Measurements from ENCODE around the gene RYK. TPM values are rescaled to one million over a fixed set of nuclear protein-coding genes. Genes with fewer than 3 reads are reported as not detected.

RYK gene
- polyA plus RNA-seq, 1 of the 3 experiments (the other 2 are of a cell fraction): 25.9 TPM

GRCh38 chr3:134150476-134150875, 100.2 kb downstream of the RYK start:
- no peak overlapping the region for H3K9ac ChIP-seq
- no peak overlapping the region for H3K27ac ChIP-seq (ENCODE audit: low read depth in 2 of 2, low read length in 1 of 2)
- H3K27me3 ChIP-seq (ENCODE audit: insufficient read depth): no peaks in the 10 kb centered on the region
- no peak for DNase-seq
- no peaks in the 10 kb centered on the region for H3K9me2 ChIP-seq
- no peak overlapping the region for H3K4me3 ChIP-seq (ENCODE audit: low read depth in 2 of 2, low read length in 1 of 2)
- no peaks in the 10 kb centered on the region for H3K9me3 ChIP-seq
- ChIA-PET CTCF (no interaction called here), POLR2A (no interaction called here)
- WGBS (ENCODE audit: low lambda C conversion rate): 100% methylated on average over 2 of the region's 2 CpGs
- no peak overlapping the region for H3K4me2 ChIP-seq
- no peaks in the 10 kb centered on the region for H4K20me1 ChIP-seq (ENCODE audit: insufficient read depth)
- H3K79me2 ChIP-seq (ENCODE audit: insufficient read depth): no peaks in the 10 kb centered on the region
- H2AFZ ChIP-seq (ENCODE audit: low read depth): no peak overlapping the region
- H3K36me3 ChIP-seq (replicated peaks in 1 of 2; ENCODE audit: control insufficient read depth in 1 of 2, insufficient read depth in 2 of 2, low read length in 1 of 2): peaks cover 33 to 39% of the 10 kb centered on the region in 2 experiments
- H3F3A ChIP-seq (replicated peaks; ENCODE audit: insufficient read depth): no peaks in the 10 kb centered on the region
- no peak for TF ChIP-seq CHD2 (IDR thresholded peaks at IDR 0.05; ENCODE audit: low read length, partially characterized antibody)
- TF ChIP-seq, protein P1, sequence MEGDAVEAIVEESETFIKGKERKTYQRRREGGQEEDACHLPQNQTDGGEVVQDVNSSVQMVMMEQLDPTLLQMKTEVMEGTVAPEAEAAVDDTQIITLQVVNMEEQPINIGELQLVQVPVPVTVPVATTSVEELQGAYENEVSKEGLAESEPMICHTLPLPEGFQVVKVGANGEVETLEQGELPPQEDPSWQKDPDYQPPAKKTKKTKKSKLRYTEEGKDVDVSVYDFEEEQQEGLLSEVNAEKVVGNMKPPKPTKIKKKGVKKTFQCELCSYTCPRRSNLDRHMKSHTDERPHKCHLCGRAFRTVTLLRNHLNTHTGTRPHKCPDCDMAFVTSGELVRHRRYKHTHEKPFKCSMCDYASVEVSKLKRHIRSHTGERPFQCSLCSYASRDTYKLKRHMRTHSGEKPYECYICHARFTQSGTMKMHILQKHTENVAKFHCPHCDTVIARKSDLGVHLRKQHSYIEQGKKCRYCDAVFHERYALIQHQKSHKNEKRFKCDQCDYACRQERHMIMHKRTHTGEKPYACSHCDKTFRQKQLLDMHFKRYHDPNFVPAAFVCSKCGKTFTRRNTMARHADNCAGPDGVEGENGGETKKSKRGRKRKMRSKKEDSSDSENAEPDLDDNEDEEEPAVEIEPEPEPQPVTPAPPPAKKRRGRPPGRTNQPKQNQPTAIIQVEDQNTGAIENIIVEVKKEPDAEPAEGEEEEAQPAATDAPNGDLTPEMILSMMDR (IDR thresholded peaks at IDR 0.05): no peak
- TF ChIP-seq, protein P2, sequence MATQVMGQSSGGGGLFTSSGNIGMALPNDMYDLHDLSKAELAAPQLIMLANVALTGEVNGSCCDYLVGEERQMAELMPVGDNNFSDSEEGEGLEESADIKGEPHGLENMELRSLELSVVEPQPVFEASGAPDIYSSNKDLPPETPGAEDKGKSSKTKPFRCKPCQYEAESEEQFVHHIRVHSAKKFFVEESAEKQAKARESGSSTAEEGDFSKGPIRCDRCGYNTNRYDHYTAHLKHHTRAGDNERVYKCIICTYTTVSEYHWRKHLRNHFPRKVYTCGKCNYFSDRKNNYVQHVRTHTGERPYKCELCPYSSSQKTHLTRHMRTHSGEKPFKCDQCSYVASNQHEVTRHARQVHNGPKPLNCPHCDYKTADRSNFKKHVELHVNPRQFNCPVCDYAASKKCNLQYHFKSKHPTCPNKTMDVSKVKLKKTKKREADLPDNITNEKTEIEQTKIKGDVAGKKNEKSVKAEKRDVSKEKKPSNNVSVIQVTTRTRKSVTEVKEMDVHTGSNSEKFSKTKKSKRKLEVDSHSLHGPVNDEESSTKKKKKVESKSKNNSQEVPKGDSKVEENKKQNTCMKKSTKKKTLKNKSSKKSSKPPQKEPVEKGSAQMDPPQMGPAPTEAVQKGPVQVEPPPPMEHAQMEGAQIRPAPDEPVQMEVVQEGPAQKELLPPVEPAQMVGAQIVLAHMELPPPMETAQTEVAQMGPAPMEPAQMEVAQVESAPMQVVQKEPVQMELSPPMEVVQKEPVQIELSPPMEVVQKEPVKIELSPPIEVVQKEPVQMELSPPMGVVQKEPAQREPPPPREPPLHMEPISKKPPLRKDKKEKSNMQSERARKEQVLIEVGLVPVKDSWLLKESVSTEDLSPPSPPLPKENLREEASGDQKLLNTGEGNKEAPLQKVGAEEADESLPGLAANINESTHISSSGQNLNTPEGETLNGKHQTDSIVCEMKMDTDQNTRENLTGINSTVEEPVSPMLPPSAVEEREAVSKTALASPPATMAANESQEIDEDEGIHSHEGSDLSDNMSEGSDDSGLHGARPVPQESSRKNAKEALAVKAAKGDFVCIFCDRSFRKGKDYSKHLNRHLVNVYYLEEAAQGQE (IDR thresholded peaks at IDR 0.05; ENCODE audit: low read depth, low read length): no peak
- no peak for TF ChIP-seq TCF12 (IDR thresholded peaks at IDR 0.05)
- TF ChIP-seq GATA2 (CRISPR knock-in tag; IDR thresholded peaks at IDR 0.05): no peak
- TF ChIP-seq, protein P3, sequence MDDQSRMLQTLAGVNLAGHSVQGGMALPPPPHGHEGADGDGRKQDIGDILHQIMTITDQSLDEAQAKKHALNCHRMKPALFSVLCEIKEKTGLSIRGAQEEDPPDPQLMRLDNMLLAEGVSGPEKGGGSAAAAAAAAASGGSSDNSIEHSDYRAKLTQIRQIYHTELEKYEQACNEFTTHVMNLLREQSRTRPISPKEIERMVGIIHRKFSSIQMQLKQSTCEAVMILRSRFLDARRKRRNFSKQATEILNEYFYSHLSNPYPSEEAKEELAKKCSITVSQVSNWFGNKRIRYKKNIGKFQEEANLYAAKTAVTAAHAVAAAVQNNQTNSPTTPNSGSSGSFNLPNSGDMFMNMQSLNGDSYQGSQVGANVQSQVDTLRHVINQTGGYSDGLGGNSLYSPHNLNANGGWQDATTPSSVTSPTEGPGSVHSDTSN (IDR thresholded peaks at IDR 0.05): no peak
- no peak for TF ChIP-seq NRF1 (IDR thresholded peaks at IDR 0.05; ENCODE audit: low read depth, low read length)
- no peak for TF ChIP-seq RAD21 (IDR thresholded peaks at IDR 0.05; ENCODE audit: low read length)
- TF ChIP-seq ELF1 (IDR thresholded peaks at IDR 0.05): no peak
- no peak for TF ChIP-seq TEAD4 (IDR thresholded peaks at IDR 0.05; ENCODE audit: borderline replicate concordance, insufficient read depth)
- TF ChIP-seq FOXM1 (IDR thresholded peaks at IDR 0.05; ENCODE audit: low read depth): no peak
- TF ChIP-seq USF1 (IDR thresholded peaks at IDR 0.05; ENCODE audit: borderline replicate concordance, low read depth): no peak
- peaks cover 0 to 4% of the 10 kb centered on the region in 2 experiments; a peak in 1 of 4 replicates for H3K4me1 ChIP-seq (ENCODE audit: control insufficient read depth in 1 of 2, insufficient read depth in 2 of 2, low read depth in 1 of 2, low read length in 1 of 2)
